Astrocyte of the hippocampus (primary cell): ENCODE results near the gene TYW1.
"Not testable (repeated sequence)": the region's sequence is repeated elsewhere in the genome, so short reads cannot be mapped to it uniquely, and the experiment has no call there.

ENCODE experiments used
- DNase-seq: peaks from one replicate; pipeline ENCODE4 v3.0.0; 2011; ENCODE audit warnings: low read depth, low spot score

The TYW1 gene

DNA sequence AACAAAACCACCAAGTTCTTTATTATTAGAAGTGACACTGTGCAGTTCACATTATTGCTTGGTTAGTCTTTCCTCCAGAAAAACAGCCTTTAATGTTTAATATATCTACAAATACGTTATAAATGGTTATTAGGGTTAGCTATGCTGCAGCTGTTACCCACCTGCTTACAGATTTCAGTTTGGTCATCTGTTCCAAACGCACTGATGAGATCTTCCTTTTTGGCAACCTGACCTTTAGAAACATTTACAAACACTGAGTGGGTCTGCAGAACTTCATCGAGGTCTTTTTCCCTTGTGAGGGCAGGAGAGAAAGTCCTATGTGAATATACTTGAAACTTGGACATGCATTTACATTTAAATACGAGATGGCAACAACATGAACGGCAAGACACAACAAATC is 2.6 kb upstream of the TYW1 start:
- DNase-seq = not testable (repeated sequence)

GRCh38 chr7:66994691-66995049 is 2.0 kb upstream of the TYW1 start:
- DNase-seq = peak; percentile 81

DNA sequence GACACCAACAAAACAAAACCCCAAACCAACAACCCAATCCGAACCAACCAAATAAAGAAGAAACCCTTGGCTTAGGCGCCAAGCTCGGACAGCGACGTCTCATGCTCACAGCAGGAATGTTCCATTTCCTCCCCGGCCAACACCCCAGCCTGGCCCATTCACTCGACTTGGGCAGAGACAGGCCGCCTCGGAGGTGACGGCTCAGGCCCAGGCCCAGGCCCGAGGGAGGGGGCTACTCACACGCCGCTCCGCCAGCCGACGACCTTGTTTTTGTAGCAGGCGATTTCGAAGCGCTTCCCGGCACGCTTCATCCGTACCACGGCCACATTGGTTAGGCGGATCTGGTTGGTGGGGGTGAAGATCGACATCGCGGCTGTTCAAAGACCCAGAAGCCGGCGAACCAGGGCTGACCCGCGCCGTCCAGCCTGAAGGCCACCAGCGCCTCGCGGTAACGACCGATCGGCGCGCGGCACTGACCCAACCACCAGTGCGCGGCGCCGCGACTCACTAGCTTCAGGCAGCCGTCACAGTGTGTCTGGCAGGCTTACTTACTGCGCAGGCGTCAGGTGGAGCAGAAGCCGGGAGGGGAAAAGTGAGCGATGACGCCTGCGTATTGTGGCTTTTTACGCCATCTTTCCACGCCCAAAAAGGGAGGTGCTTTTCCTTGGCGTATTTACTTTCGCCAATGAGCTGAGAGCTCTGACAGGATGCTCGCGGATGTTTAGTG is 1.4 kb upstream of the TYW1 start, which contains the start of gene SBDS:
SBDS (minus strand) TSS at position 537 of the 727 bp plus-strand sequence; CDS start at position 368, 169 bp downstream.
- DNase-seq = peak; percentile 98

- DNase-seq = not testable (repeated sequence)
These were observed 4.1 kb downstream of the TYW1 start for GRCh38 chr7:67000601-67001258.

DNA sequence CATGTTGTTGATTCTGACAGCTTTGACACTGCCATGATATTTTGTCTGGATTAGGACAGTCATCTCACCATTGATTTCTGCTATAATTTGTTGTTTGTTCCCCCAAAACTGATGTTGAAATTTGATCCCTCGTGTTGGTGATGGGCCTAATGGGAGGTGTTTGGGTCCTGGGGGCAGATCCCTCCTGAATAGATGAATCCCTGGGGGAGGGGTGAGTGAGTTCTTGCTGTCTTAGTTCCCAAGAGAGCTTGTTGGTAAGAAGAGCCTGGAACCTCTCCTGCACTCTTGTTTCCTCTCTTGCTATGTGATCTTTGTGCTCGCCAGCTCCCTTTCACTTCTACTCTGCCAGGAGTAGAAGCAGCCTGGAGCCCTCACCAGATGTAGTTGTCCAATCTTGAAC is 7.5 kb downstream of the TYW1 start:
- not testable (repeated sequence) for DNase-seq

DNA sequence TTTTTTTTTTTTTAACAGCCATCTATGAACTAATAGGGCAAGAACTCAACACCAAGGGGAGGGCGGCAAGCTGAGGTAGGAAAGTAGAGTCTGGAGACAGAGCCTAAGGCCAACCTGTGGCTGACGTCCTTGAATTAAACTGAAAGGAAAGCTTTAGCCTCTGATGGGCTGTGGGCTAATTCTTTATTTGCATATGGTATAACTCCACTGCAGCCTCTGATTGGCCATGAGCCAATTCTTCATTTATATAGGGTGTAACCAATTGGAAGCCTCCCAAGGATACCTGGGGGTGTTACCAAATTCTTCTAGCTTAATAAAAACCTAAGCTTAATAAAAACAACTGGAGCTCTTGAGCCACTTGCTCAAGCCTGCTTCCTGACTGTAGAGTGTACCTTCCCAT is 10.3 kb downstream of the TYW1 start:
- no peak for DNase-seq

- DNase-seq = no peak
These were observed 11.6 kb downstream of the TYW1 start for GRCh38 chr7:67008260-67008659.

- not testable (repeated sequence) for DNase-seq
These were observed 13.0 kb downstream of the TYW1 start for GRCh38 chr7:67009677-67010076.

DNA sequence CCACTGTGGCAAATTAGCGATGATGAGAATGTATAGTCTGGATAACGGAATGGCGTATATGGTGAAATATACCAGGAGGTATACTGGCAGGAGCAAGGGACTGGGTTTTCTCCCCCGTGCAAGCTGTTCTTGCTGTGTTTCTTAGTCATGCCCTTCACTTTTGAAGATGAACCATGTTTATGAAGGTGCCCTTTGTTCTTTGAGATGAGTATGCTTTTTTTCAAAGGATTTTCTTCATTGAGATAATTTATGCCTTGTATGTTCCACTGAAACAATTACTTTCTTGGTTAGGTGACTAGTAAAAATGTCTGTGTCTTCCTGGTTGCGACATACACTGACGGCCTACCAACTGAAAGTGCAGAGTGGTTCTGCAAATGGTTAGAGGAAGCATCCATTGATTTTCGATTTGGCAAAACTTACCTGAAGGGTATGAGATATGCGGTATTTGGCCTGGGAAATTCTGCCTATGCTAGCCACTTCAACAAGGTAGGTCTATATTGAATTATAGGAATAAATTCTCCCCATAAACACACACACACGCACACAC is 17.5 kb downstream of the TYW1 start:
- not testable (repeated sequence) for DNase-seq

GRCh38 chr7:67017971-67018370 is 21.3 kb downstream of the TYW1 start:
- not testable (repeated sequence) for DNase-seq

GRCh38 chr7:67018940-67019339 is 22.3 kb downstream of the TYW1 start:
- no peak for DNase-seq

DNA sequence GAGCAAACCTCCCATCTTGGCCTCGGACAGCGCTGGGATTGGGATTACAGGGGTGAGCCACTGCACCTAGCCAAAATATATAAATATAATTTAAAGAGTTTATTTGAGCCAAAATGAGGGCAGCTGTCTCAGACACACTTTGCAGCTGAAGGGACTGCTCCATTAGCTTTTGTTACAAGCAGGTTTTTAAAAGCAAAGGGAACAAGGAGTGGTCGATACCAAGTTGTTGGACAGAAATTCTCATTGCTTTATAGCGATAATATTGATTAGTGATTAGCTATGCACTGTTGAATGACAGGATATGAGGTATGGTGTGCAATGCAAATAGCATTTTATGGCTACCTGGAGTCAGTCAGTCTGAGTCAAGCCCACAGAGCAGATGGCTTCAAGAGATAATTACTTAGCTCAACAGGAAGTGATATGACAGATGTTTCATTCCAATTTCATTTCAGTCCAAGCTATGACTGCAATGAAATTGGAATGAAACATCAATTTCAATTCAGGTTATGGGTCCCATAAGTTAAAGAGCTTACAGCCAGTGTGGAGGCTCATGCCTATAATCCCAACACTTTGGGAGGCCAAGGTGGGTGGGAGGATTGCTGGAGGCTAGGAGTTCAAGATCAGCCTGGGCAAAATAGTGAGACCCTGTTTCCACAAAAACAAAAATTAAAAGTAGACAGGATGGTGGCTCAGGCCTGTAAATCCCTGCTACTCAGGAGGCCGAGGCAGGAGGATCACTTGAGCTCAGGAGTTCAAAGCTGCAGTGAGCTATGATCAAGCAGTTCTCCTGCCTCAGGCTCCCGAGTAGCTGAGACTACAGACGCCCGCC is 23.1 kb downstream of the TYW1 start:
- DNase-seq = no peak

GRCh38 chr7:67021260-67021659 is 24.6 kb downstream of the TYW1 start:
- no peak for DNase-seq

DNA sequence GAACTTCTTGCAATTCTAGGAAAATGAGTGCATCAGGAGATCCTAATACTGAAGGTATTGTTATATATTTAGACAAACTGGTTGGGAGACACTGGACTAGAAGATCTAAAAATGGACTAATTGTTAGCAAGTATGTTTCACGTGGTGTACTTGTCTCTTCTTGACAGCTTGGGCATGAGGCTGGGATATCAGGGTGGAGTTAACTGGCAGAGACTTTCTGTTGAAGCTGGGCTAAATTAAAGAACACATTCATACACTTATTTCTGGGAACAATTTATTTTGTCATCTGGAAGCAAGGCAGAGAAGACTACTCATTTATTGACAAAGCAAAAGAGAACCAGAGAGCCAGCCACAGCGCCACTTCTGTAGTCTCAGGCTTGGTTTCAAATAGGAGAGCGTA is 25.9 kb downstream of the TYW1 start:
- no peak for DNase-seq

GRCh38 chr7:67025459-67025858 is 28.8 kb downstream of the TYW1 start:
- peak; percentile 59 for DNase-seq

GRCh38 chr7:67031685-67032084 is 35.1 kb downstream of the TYW1 start:
- DNase-seq = not testable (repeated sequence)

- no peak for DNase-seq
These were observed 36.6 kb downstream of the TYW1 start for GRCh38 chr7:67033251-67033650.

GRCh38 chr7:67036432-67037395 is 40.1 kb downstream of the TYW1 start:
- DNase-seq = not testable (repeated sequence)

DNA sequence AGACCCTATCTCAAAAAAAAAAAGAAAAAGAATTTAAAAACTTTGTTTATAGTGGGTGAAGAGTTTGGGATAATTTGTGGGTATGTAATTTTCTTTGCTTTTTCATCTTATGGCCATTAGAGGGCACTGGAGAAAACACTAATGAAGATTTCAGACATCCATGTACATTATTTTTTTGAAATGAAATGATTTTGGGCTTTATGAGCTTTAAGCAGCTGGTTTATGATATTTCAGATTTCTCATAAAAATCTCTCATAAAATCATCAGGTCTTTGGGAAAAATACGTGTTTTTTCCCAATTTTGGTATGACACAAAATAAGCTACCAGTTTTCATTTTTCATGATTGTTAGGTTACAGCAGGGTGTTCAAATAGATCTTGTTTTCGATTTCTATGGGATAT is 44.2 kb downstream of the TYW1 start:
- DNase-seq = not testable (repeated sequence)

DNA sequence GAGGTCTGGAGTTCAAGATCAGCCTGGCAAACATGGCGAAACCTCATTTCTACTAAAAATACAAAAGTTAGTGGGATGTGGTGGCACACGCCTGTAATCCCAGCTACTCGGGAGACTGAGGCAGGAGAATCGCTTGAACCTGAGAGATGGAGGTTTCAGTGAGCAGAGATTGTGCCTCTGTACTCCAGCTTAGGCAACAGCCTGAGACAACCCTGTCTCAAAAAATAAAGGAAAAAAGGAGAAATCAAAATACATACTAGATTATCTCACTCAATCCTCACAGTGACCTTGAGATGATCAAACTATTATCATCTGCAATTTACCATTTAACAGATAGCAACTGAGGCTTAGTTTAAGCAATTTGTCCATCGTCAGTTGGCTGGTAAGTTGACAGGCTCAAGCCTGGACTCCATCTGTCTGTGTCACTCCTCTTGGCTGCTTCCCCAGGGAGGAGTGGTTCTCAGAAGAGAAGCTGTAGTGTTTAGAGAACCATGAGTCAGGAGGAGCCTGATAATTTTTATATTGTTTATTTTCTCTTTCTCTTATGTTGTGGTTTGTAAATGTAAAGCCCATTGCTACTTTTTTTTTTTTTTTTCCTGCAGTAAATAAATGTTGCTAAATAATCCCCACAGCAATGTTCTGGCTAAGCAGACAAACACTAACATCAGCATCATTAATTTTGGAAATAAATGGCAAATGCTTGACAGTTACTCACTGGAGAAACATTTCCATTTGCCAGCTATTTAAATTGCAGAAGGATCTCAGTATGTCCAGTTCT is 46.3 kb downstream of the TYW1 start:
- DNase-seq = peak; percentile 67
